ENCODE data around the gene FBXO44. TPM values are rescaled to one million over a fixed set of nuclear protein-coding genes. Genes with fewer than 3 reads are reported as not detected.
A peak's percentile ranks its signal among the peaks of the same experiment; 100 is the strongest.

FBXO44 gene
- total RNA-seq, 2 donors from 2014 or later: 12.9 to 30.6 TPM

- H3K4me3 ChIP-seq: no peak overlapping the region
- peaks cover 5% of the 10 kb centered on the region for H3K4me1 ChIP-seq
- no peaks in the 10 kb centered on the region for H3K27me3 ChIP-seq
- 68 to 84% methylated on average over 5 to 6 of the region's 6 CpGs for WGBS, 2 donors
- H3K36me3 ChIP-seq (replicated peaks in 1 of 2; ENCODE audit: insufficient read depth in 1 of 2, low read depth in 2 of 2): peaks cover 0 to 8% of the 10 kb centered on the region in 2 donors
- no peaks in the 10 kb centered on the region for H3K9me3 ChIP-seq
- H3K27ac ChIP-seq: no peak overlapping the region
- DNase-seq (no peak), ATAC-seq (no peak)
- intact Hi-C loops (cut with DNase I): no loop called here
- TF ChIP-seq POLR2A (IDR thresholded peaks at IDR 0.05) (no peak), CTCF (IDR thresholded peaks at IDR 0.05) (no peak)
These were observed 16.1 kb downstream of the FBXO44 start for GRCh38 chr1:11670747-11671146.

GRCh38 chr1:11671205-11671543 is 16.5 kb downstream of the FBXO44 start:
- H3K27me3 ChIP-seq: no peaks in the 10 kb centered on the region
- no peak overlapping the region for H3K4me3 ChIP-seq
- H3K27ac ChIP-seq: no peak overlapping the region
- peaks cover 5% of the 10 kb centered on the region for H3K4me1 ChIP-seq
- TF ChIP-seq CTCF (IDR thresholded peaks at IDR 0.05): no peak
- no peak for TF ChIP-seq POLR2A (IDR thresholded peaks at IDR 0.05)
- WGBS, 2 donors: 75 to 83% methylated on average over 6 of the region's 6 CpGs
- DNase-seq: no peak
- H3K9me3 ChIP-seq: no peaks in the 10 kb centered on the region
- H3K36me3 ChIP-seq (replicated peaks in 1 of 2; ENCODE audit: insufficient read depth in 1 of 2, low read depth in 2 of 2): peaks cover 0 to 8% of the 10 kb centered on the region in 2 donors
- intact Hi-C loops (cut with DNase I): no loop called here
- ATAC-seq: no peak

- Histone ChIP-seq H3K27me3 (no peaks in the 10 kb centered on the region), H3K36me3 (replicated peaks in 1 of 2; ENCODE audit: insufficient read depth in 1 of 2, low read depth in 2 of 2) (peaks cover 0 to 8% of the 10 kb centered on the region in 2 donors), H3K27ac (no peak overlapping the region), H3K4me1 (peaks cover 5% of the 10 kb centered on the region), H3K4me3 (no peak overlapping the region), H3K9me3 (no peaks in the 10 kb centered on the region)
- ATAC-seq (no peak), DNase-seq (peak in 1 of 4 donors; percentile 30)
- TF ChIP-seq POLR2A (IDR thresholded peaks at IDR 0.05): no peak
- TF ChIP-seq CTCF (IDR thresholded peaks at IDR 0.05): no peak
- intact Hi-C loops (cut with DNase I): no loop called here
- 76 to 91% methylated on average over 9 to 12 of the region's 14 CpGs for WGBS, 2 donors
These were observed 17.0 kb downstream of the FBXO44 start for GRCh38 chr1:11671544-11672286.

GRCh38 chr1:11673089-11673769 is 18.6 kb downstream of the FBXO44 start:
- peaks cover 0 to 8% of the 10 kb centered on the region in 2 donors for H3K36me3 ChIP-seq (replicated peaks in 1 of 2; ENCODE audit: insufficient read depth in 1 of 2, low read depth in 2 of 2)

More at GRCh38 chr1:11673089-11673769, 18.6 kb downstream of the FBXO44 start:
- ATAC-seq: no peak
- no peak for DNase-seq
- Histone ChIP-seq H3K4me1 (no peaks in the 10 kb centered on the region), H3K27ac (no peak overlapping the region), H3K27me3 (no peaks in the 10 kb centered on the region), H3K4me3 (no peak overlapping the region), H3K9me3 (no peaks in the 10 kb centered on the region)
- intact Hi-C loops (cut with DNase I): no loop called here
- 88 to 94% methylated on average over 6 to 13 of the region's 14 CpGs for WGBS, 2 donors
- no peak for TF ChIP-seq CTCF (IDR thresholded peaks at IDR 0.05)
- TF ChIP-seq POLR2A (IDR thresholded peaks at IDR 0.05): no peak

All from body of pancreas (tissue), 4 donors.